Esophagus squamous epithelium (tissue), 4 donors: ENCODE results near the gene MFAP4.

Experiments used
- CTCF ChIP-seq, 6 experiments: fragments of 450-650 bp in 4 of 6; fragments of 200-600 bp in 2 of 6; sonication (generic) in 2 of 6; IDR thresholded peaks; one replicate each; pipeline ENCODE4 v1.5.1; 2016 to 2019; ENCODE audit warnings: antibody characterized with exemption in 6 of 6, mild to moderate bottlenecking in 4 of 6, moderate library complexity in 4 of 6
- POLR2A ChIP-seq, 4 donors: fragments of 450-650 bp; IDR thresholded peaks; one replicate each; pipeline ENCODE4 v1.6.1; 2017; ENCODE audit warnings: antibody characterized with exemption in 4 of 4, mild to moderate bottlenecking in 4 of 4, moderate library complexity in 3 of 4

- TF ChIP-seq POLR2A (IDR thresholded peaks at IDR 0.05) (no peak), CTCF (IDR thresholded peaks at IDR 0.05) (no peak)
Observed at GRCh38 chr17:19363460-19364035, 23.4 kb downstream of the MFAP4 start.
